Ascending aorta (tissue), 2 donors: ENCODE results near the gene CEP290. TPM values are rescaled to one million over a fixed set of nuclear protein-coding genes. Genes with fewer than 3 reads are reported as not detected.

Source experiments
- DNase-seq, 2 donors: peaks; one replicate each; pipeline ENCODE4 v3.0.0-alpha.2; 2019; ENCODE audit warnings: low spot score in 2 of 2
- H3K27ac ChIP-seq, 2 donors: fragments of 200-600 bp; sonication (generic); one replicate each; pipeline ENCODE4 v1.5.1; 2016 to 2017; ENCODE audit warnings: mild to moderate bottlenecking in 1 of 2
- H3K27me3 ChIP-seq: fragments of 200-600 bp; sonication (generic); one replicate; pipeline ENCODE4 v1.5.1; 2017
- H3K36me3 ChIP-seq, 2 donors: fragments of 200-600 bp; sonication (generic); one replicate each; pipeline ENCODE4 v1.5.1; 2016
- H3K4me1 ChIP-seq, 2 donors: fragments of 200-600 bp; sonication (generic); one replicate each; pipeline ENCODE4 v1.5.1; 2016 to 2017; ENCODE audit warnings: mild to moderate bottlenecking in 1 of 2
- H3K4me3 ChIP-seq, 2 donors: fragments of 200-600 bp; sonication (generic); one replicate each; pipeline ENCODE4 v1.5.1; 2016 to 2017; ENCODE audit warnings: mild to moderate bottlenecking in 1 of 2
- H3K9me3 ChIP-seq, 2 donors: fragments of 200-600 bp; sonication (generic); one replicate each; pipeline ENCODE4 v1.5.1; 2016
- intact Hi-C: fragments of 100-400 bp; cut with DNase I; formaldehyde crosslinking; loops from one replicate; pipeline ENCODE4 v1.15.1; 2023
- total RNA-seq: library from RNA; depleted of rRNA; stranded (reverse); fragments of >200 nt; gene quantifications from one replicate; pipeline ENCODE4 v1.1.0, GENCODE V29; 2016
- TF ChIP-seq, protein P1 (sequence below), 3 experiments: fragments of 200-600 bp in 2 of 3; fragments of 450-650 bp in 1 of 3; sonication (generic) in 2 of 3; IDR thresholded peaks; one replicate each; pipeline ENCODE4 v1.5.1; 2016 to 2019; ENCODE audit warnings: antibody characterized with exemption in 3 of 3, mild to moderate bottlenecking in 1 of 3, moderate library complexity in 1 of 3

CEP290 gene, protein sequence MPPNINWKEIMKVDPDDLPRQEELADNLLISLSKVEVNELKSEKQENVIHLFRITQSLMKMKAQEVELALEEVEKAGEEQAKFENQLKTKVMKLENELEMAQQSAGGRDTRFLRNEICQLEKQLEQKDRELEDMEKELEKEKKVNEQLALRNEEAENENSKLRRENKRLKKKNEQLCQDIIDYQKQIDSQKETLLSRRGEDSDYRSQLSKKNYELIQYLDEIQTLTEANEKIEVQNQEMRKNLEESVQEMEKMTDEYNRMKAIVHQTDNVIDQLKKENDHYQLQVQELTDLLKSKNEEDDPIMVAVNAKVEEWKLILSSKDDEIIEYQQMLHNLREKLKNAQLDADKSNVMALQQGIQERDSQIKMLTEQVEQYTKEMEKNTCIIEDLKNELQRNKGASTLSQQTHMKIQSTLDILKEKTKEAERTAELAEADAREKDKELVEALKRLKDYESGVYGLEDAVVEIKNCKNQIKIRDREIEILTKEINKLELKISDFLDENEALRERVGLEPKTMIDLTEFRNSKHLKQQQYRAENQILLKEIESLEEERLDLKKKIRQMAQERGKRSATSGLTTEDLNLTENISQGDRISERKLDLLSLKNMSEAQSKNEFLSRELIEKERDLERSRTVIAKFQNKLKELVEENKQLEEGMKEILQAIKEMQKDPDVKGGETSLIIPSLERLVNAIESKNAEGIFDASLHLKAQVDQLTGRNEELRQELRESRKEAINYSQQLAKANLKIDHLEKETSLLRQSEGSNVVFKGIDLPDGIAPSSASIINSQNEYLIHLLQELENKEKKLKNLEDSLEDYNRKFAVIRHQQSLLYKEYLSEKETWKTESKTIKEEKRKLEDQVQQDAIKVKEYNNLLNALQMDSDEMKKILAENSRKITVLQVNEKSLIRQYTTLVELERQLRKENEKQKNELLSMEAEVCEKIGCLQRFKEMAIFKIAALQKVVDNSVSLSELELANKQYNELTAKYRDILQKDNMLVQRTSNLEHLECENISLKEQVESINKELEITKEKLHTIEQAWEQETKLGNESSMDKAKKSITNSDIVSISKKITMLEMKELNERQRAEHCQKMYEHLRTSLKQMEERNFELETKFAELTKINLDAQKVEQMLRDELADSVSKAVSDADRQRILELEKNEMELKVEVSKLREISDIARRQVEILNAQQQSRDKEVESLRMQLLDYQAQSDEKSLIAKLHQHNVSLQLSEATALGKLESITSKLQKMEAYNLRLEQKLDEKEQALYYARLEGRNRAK (N-terminal part only)
- 7.2 TPM for total RNA-seq

DNA sequence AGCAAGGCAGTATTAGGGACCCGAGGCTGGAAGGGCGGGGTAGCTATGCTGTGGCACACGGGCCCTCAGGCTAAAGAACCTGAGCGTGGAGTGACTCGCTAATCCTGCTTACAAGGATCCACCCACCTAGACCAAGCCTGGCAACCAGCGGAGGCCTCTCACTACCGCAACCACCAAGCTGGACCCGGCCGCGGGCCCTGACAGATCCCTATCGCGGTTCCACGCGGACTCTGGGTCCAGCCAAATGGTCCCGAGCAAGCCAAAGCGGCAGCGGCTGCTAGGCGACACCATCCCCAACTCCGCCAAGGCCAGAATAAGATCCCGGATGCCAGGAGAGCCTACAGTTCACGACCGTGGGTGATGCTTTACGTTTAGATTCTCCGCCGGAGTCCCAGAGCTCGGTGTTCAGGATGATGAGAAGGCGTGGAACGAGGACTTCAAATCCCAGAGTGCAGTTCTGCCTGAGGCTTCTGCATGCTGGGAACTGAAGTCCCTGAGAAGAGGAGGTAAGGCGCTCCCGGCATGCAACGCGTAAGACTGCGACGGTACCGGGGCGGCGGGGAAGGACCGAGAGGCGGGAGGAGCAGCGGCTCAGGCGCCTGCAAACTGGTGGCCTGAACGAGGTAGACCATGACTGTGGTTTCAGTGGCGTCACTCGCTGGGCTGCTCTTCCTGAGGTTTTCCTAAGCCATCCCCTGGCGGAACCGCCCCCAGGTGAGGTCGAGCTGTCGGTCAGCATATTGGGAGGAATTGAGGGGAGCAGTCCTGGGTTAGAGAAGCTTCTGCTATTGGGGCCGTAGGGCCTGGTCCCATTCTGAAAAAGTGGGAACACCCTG lies at the start of gene CEP290, which contains the start of gene TMTC3:
TSS of gene CEP290 (minus strand) at position 315 of the 836 bp plus-strand sequence. CDS start 781 bp downstream, outside the sequence.
TSS of gene TMTC3 (plus strand) at position 534 of the 836 bp plus-strand sequence. CDS start 6,009 bp downstream, outside the sequence.
- Histone ChIP-seq H3K4me1 (peaks cover 0 to 6% of the 10 kb centered on the region in 2 donors), H3K27me3 (no peaks in the 10 kb centered on the region), H3K9me3 (no peaks in the 10 kb centered on the region), H3K4me3 (peak within 1 kb of the TSS; percentile 77 to 83), H3K27ac (peak within 1 kb of the TSS; percentile 64 to 78), H3K36me3 (no peaks in the 10 kb centered on the region)
- intact Hi-C loops = loop anchor here (2.0 to 10.0 kb wide), 4 partner anchors 107 to 1570 kb away; partner anchors contain the start of genes DUSP6 and POC1B
- TF ChIP-seq, protein P1, sequence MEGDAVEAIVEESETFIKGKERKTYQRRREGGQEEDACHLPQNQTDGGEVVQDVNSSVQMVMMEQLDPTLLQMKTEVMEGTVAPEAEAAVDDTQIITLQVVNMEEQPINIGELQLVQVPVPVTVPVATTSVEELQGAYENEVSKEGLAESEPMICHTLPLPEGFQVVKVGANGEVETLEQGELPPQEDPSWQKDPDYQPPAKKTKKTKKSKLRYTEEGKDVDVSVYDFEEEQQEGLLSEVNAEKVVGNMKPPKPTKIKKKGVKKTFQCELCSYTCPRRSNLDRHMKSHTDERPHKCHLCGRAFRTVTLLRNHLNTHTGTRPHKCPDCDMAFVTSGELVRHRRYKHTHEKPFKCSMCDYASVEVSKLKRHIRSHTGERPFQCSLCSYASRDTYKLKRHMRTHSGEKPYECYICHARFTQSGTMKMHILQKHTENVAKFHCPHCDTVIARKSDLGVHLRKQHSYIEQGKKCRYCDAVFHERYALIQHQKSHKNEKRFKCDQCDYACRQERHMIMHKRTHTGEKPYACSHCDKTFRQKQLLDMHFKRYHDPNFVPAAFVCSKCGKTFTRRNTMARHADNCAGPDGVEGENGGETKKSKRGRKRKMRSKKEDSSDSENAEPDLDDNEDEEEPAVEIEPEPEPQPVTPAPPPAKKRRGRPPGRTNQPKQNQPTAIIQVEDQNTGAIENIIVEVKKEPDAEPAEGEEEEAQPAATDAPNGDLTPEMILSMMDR (IDR thresholded peaks at IDR 0.05) = no peak
- peak; percentile 97 to 99 for DNase-seq

DNA sequence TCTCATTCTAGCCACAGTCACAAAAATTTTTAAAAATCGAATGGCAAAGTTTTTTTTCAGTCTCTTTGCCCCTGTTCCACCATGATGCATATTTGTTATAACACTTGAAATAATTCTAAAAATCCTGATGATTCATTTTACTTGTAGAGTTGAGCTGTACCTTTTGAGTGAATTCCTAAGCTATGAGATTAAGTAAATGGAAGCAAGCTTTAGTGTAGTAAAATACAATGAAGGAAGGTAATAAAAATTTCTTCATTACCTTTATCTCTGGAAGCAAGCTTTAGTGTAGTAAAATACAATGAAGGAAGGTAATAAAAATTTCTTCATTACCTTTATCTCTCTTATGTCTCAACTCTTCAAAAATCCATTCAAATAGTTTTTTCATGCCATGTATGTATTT lies 46.3 kb upstream of the CEP290 start:
- H3K36me3 ChIP-seq = peaks cover 13 to 17% of the 10 kb centered on the region in 2 donors
- no peak for DNase-seq
- intact Hi-C loops = no loop called here
- no peaks in the 10 kb centered on the region for H3K4me1 ChIP-seq
- TF ChIP-seq, protein P1 (IDR thresholded peaks at IDR 0.05) = no peak
- no peaks in the 10 kb centered on the region for H3K9me3 ChIP-seq
- H3K27ac ChIP-seq = no peak overlapping the region
- no peak overlapping the region for H3K4me3 ChIP-seq
- H3K27me3 ChIP-seq = no peaks in the 10 kb centered on the region

DNA sequence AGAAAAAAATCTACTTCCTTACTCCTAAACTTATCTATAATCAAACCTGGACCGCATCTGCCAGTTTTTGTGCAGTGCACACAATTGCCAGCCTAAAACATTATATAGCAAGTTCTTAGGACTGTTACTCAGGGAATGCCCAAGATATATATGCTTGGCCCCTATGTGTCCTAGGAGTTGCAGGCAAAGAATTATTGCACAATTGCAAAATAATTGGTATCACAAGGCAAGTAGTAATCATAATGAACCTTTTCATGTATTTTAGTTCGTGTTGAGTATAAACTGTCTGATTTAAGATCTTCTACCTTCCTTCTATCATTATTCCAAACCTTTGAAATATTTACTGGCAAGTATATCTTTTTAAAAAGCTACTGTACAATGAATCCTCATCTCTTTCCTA lies 45.7 kb upstream of the CEP290 start:
- H3K27ac ChIP-seq = no peak overlapping the region
- no peaks in the 10 kb centered on the region for H3K4me1 ChIP-seq
- no peak for DNase-seq
- H3K9me3 ChIP-seq = no peaks in the 10 kb centered on the region
- intact Hi-C loops = no loop called here
- H3K27me3 ChIP-seq = no peaks in the 10 kb centered on the region
- no peak overlapping the region for H3K4me3 ChIP-seq
- TF ChIP-seq, protein P1 (IDR thresholded peaks at IDR 0.05) = no peak
- peaks cover 13 to 20% of the 10 kb centered on the region in 2 donors for H3K36me3 ChIP-seq

DNA sequence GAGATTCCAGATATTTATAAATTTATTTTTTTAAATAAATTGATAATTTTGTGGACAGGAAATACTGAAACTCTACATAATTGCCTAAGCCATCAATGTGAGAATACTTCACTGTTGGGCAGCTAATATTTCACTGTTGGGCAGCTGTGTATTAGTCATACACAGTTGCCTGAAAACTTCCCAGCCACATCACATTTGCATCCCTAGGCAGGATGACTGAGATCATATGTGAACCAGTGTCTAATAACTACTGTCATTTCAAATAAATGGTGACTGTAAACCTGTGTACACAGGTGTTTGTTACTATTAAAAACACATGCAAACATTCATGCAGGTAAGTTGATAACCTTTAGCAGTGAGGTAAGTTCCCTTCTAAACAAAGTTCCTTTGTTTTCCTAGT lies 44.1 kb upstream of the CEP290 start:
- Histone ChIP-seq H3K4me3 (no peak overlapping the region), H3K9me3 (no peaks in the 10 kb centered on the region), H3K4me1 (no peaks in the 10 kb centered on the region), H3K27me3 (no peaks in the 10 kb centered on the region), H3K36me3 (peaks cover 13 to 24% of the 10 kb centered on the region in 2 donors), H3K27ac (no peak overlapping the region)
- no peak for DNase-seq
- TF ChIP-seq, protein P1 (IDR thresholded peaks at IDR 0.05) = no peak
- intact Hi-C loops = no loop called here
